Esophagus muscularis mucosa (tissue), 3 donors: ENCODE measurements around the gene FAM76B.

ENCODE experiments used
- CTCF ChIP-seq, 3 experiments: fragments of 200-600 bp in 2 of 3; fragments of 450-650 bp in 1 of 3; sonication (generic) in 2 of 3; IDR thresholded peaks; one replicate each; pipeline ENCODE4 v1.5.1; 2017 to 2019; ENCODE audit warnings: antibody characterized with exemption in 3 of 3, mild to moderate bottlenecking in 2 of 3, moderate library complexity in 1 of 3
- EP300 ChIP-seq: sonication (generic); formaldehyde crosslinking; IDR thresholded peaks from one replicate; pipeline ENCODE4 v1.6.1; 2017; ENCODE audit warnings: antibody characterized with exemption

- TF ChIP-seq CTCF (IDR thresholded peaks at IDR 0.05): no peak
- no peak for TF ChIP-seq EP300
These were observed 3.1 kb upstream of the FAM76B start for GRCh38 chr11:95792700-95793099.
